Right renal pelvis (tissue), 4 donors: Measurements from ENCODE around the gene MMEL1. TPM values are rescaled to one million over a fixed set of nuclear protein-coding genes. Genes with fewer than 3 reads are reported as not detected.
"Not testable (repeated sequence)": the region's sequence is repeated elsewhere in the genome, so short reads cannot be mapped to it uniquely, and the experiment has no call there.

Source experiments
- DNase-seq, 4 donors: peaks; one replicate each; pipeline ENCODE4 v3.0.0-alpha.2; 2013; ENCODE audit warnings: low read depth in 4 of 4, low spot score in 3 of 4, missing footprints in 1 of 4
- polyA plus RNA-seq, 4 donors: library from polyadenylated mRNA; unstranded; fragments of 120-200 nt; gene quantifications; one replicate each; pipeline ENCODE4 v1.2.1, GENCODE V29; 2013; ENCODE audit not compliant: insufficient read length in 4 of 4

The MMEL1 gene
- polyA plus RNA-seq, 4 donors, result 1.9 to 4.0 (median 3.2) TPM

DNA sequence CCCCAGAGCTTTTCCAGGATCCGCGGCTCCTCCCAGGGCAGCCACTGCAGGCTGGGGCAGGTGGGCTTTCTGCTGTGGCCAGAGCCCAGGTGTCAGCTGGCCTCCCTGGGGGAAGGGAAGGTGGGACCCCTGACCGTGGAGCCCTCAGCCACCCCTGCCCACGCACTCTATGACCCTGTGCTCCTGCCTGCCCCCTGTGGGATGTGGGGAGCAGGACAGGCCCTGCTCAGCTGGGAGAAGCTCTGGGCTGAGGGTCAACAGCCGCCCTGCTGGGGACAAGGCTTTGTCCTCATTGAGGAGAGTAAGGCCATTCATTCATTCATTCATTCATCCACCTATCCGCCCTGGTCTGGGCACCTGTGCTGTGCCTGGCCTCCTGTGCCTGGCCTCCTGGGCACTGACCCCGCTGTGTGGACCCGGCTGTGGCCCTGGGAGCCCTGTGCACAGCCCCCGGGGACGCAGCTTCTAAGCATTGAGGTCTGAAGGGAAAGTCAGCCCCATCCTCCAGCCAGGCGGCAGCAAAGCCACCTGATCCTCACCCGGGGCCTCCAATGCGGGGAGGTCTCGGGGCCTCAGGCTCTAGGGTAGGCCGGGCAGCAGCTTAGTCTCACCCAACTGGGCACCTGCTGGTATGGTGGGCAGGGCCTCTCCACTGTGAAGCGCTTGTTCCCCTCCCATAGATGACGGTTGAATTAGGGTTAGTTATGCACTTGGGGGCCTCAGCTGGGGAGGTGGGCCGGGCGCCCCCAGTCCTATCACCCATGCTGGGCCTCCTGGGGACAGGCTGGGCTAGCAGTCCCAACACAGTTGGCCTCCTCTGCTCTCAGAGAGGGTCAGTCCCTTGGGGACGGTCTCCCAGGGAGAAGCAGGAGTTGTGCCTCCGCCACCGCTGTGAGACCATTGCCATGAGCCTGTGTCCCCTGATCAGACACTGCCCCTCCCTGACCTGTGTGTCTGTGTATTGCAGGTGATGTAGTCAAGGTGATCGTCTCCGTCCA is 70.6 kb downstream of the MMEL1 start:
- no peak for DNase-seq

DNA sequence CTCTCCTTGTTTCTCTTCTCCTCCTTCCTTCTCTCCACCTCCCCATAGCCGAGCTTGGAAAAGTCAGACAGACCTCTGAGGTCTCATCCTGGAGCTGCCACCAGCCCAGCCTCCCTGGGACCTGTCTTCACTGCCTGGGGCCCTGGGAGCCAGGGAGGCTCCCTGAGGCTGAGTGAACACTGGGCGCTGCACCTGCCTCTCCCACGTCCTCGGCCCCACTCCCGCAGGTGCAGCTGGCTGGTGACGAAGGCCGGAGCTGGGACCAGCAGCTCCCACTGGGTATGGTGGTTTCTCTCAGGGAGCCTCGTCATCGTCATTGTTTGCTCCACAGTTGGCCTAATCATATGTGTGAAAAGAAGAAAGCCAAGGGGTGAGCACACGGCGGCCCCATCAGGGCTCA is 71.4 kb downstream of the MMEL1 start:
- no peak for DNase-seq

DNA sequence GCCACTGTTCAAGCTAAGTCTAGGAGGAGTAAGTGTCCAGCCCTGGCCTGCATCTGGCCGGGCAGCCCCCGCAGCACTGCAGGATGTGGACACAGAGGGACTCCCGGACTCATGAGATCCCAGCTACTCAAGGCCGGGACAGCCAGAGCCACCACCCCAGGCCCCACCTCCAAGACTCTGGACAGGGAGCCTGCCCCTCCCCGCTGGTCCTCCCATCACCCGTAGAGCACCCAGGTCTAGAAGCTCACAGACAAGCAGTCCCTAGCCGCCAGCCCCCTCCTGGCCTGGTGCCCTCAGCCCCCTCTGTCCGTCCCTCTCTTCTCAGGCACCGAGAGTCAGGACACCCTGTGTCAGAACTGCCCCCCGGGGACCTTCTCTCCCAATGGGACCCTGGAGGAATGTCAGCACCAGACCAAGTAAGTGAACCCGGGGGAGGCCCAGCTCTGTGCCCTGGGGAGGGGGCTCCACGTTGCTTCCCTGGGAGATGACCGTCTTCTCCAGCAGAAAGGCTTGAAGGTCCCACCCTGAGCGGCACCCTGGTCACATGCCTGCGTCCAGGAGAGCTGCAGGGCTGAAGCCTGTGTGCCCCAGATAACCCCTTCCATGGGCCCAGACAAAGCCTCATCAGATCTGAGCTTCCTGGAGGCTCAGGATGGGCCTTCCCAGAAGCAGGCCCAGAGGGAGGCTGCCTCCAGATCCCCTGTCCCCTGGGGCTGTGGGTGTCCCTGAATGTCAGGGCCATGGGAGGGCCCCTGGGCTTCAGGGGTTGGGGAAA is 72.3 kb downstream of the MMEL1 start:
- no peak for DNase-seq

DNA sequence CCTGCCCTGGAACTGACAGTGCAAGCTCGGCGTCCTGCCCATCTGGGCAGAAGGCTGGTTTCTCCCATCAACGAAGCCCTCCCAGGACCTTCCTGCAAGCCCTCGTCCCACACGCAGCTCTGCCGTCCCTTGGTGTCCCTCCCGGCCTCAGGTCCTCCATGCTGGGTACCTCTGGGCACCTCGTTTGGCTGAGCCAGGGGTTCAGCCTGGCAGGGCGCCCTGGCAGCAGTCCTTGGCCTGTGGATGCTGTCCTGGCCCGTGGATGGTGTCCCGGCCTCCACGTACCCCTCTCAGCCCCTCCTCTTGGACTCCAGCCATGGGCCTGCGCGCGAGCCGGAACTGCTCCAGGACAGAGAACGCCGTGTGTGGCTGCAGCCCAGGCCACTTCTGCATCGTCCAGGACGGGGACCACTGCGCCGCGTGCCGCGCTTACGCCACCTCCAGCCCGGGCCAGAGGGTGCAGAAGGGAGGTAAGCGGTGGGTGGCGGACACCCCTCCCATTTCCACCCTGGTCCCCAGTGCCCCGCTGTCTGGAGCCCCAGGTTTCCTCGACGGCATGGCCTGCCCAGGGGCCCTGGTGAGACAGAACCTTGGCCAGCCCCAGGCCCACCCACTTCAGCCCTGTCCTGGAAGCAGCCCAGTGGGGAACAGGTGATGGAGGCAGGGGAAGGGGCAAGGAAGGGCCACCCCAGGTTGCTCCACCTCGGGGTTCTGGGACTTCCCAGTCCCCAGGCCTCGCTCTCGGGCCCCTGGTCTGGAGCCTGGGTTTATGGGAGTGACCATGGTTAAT is 73.1 kb downstream of the MMEL1 start:
- DNase-seq, result no peak

DNA sequence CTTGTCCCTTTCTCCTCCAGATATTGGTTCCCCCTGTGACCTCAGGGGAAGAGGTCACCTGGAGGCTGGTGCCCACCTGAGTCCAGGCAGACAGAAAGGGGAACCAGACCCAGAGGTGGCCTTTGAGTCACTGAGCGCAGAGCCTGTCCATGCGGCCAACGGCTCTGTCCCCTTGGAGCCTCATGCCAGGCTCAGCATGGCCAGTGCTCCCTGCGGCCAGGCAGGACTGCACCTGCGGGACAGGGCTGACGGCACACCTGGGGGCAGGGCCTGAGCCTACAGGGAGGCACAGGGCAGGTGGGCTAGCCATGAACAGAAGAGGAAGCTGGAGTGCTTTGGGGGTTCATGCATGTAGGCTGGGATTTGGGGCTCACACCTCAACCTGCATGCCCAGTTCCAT is 74.0 kb downstream of the MMEL1 start:
- DNase-seq, result no peak

DNA sequence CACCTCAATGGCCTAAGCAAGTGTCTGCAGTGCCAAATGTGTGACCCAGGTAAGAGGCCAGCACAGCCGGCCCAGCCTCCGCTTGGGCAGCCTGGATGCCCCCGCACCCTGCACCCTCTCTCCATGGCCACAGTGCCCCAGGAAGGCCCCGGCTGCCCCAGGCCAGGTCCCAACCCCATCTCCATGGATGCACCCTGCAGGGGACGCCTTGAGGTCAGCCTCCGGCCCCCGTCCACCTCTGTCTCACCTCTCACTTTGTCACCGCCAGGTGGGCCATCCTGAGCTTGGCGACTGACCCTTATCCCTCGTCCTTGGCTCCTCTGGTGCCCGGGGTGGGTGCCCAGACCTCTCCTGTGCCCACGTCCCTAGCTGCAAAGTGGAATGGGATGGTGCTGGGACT is 74.4 kb downstream of the MMEL1 start:
- no peak for DNase-seq

DNA sequence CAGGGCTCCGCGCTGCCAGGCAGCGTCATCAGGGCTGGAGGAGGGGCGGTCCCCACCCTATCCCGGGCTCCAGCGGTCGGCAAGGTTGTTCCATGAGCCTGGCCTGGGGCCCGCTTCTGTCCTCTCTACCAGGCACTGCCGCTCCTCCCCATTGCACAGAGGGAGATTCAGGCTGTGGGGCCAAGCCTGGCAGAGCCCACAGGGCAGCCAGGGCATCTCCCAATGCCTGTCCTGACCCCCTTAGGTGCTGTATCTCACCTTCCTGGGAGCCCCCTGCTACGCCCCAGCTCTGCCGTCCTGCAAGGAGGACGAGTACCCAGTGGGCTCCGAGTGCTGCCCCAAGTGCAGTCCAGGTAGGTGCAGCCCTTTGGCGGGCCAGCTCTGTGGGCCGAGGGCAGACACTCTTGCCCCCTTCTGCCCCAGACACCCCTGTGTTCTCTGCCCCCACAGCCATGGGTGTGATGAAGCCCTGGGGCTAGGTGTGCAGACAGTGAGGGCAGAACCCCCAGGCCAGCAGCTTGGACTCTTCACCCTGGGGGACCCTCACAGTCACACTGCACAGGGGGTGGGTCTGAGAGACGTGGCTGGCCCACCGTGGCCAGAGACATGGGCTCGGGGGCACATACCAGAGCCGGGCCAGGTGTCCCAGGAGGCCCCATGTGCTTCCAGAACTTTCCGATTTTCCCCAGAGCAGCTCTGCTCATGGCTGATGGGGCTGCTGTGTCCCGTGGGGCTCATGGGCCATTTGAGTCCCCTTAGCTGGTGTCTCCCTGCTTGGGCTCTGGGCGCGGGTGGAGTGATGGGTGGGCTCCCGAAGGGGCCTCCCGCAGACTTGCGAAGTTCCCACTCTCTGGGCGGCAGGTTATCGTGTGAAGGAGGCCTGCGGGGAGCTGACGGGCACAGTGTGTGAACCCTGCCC is 75.1 kb downstream of the MMEL1 start:
- no peak for DNase-seq

DNA sequence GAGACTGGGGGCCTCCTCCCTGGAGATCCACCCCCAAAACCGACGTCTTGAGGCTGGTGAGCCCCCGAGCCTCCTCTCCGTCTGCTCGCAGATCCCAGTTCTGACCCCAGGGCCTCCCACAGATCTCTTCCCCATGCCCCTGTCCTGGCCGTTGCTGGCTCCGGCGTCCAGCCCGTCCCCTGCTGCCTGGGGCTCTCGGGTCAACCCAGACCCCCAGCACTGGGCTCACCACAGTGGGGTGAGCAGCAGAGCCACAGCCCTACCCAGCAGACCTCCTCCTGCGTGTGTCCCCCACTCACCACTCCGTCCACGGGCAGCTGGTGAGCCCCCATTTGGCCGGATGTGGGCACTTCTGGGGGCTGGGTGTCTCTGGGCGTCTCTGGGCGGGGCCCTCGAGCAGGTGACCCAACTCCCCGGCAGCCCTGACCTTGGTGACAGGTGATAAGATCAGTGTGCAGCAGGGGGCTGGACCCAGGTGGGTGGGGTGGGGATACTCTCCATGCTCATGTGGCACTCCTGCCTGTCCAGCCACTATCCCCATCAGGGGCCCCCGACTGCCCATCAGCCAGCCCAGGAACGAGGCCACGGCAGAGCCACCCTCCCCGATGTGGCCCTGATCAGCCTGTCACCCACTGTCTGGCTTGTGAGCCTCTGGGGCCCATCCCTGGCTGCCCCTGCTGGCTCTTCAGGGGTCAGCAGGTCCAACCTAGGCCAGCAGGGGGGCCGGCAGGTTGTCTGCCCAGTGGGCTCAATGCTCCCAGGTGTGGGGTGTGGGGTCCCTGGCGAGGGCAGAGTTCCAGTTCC is 75.9 kb downstream of the MMEL1 start:
- no peak for DNase-seq

DNA sequence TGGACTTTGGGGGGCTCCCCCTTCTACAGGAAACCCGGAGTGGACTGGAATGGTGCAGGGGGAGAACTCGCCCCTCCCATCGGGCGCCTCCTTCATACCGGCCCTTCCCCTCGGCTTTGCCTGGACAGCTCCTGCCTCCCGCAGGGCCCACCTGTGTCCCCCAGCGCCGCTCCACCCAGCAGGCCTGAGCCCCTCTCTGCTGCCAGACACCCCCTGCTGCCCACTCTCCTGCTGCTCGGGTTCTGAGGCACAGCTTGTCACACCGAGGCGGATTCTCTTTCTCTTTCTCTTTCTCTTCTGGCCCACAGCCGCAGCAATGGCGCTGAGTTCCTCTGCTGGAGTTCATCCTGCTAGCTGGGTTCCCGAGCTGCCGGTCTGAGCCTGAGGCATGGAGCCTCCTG is 76.5 kb downstream of the MMEL1 start, which contains the start of gene TNFRSF14:
Gene TNFRSF14 (plus strand): TSS at position 95 of the 401 bp plus-strand sequence. CDS start 294 bp downstream, at position 389.
- DNase-seq, result no peak

DNA sequence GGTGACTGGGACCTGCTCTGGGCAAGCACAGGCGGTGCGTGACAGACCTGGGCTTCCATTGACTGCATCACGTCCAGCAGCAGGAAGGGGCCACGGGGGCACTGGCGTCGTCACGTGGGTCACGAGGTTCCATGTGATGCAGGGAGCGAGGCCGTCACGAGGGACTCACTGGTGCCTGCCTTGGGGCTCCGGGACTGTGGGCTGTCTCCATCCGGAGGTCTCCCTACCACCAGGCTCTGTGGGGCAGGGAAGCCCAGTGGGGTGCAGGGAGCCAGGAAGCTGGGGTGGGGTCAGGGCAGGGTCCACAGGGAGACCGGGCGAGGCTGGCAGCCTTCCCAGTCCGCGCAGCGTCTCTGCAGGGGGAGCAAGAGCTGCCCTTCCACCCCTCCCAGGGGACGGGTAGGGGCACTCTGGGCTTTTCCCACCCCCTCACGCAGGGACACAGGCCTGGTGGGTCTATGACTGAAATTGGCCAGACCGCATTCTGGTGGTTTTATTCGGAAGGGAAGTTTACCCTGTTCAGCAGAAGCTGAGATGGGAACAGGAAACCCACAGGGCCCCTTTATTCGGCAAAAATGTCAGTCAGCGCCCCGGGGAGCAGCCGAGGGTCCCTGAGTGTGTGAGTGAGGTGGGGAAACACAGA is 77.1 kb downstream of the MMEL1 start:
- no peak for DNase-seq

DNA sequence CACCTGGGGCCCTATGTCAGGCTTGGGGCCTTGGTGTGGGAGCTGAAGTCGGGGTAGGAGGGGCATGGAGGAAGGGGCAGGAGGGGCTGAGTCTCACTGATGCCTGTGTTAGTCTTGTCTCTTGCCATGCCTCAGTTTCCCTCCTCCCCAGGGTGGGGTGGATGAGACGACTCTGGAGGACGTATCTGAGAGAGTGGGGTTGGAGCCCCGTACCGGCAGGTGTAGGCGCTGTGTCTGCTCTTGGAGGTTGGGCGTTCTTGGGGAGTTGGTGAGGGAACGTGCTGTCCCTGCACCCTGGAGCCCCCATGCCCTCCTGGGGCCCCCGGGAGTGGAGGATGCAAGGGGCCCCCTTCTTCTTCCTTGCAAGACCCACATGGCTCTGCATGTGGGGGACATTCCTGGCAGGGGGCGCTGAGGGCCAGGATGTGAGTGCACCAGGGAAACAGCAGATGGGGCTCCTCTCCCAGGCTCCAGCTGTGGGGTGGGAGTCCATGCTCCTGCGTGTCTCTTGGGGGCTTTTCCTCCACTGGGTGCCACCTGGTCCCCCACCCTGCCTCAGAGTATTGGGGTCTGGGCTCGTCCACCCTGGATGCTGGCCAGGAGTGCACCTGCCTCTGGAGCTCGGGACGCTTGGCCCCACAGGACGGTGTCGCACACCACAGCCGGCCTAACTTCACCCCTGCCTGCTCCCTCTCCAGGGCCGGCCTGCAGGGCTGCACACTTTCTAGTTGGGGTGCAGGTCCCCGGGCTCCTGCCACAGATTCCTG is 78.0 kb downstream of the MMEL1 start:
- DNase-seq, result no peak

DNA sequence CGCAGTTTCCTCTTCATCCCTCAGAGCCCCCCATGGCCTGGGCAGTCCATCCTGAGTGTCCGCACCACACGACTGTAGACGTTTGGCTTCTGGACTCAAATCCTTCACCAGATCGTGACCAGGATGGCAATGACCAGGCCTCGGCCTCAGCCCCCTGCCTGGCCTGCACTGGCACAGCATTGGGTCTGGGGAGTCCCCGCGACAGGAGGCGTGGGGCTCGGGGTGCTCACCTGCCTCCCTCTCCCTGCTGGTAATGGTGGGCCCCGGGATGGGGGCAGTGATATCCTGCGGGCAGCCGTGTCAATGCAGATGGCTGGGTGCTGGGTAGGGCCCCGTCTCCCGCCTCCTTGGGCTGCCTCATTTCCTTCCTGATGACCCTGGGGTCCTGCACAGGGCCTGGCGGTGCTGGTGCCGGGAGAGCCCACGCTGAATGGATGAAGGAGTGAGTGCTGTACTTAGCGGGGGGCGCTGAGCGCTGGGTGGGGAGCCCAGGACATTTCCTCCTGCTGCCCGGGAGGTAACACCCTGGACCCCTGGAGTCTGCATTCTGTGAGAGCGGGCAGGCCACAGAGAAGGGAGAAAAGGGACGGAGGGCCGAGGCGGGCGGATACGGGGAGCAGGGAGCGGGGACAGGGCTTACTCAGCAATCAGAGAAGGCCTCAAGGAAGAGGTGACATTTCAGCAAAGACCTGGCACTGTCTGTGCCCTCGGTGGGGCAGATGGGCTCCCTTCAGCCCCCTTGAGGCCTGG is 78.8 kb downstream of the MMEL1 start:
- no peak for DNase-seq

DNA sequence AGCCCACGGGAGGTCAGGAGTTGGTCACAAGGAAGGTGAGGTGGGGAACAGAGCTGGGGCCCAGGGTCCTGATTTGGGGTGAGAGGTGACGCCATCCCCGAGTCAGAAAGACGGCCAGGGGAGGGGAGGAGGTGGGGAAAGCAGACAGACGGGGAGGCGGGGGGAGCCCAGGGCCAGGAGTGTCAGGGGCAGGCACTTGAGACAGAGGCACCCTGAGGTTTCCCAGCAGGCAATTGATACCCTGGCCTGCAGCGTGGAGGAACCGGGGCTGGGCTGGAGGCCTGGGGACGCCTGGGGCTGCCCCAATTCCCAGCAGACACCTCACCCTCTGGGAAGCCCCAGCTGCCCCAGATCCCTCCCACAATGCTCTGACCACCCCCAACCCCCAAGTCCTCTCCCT is 79.7 kb downstream of the MMEL1 start:
- not testable (repeated sequence) for DNase-seq

DNA sequence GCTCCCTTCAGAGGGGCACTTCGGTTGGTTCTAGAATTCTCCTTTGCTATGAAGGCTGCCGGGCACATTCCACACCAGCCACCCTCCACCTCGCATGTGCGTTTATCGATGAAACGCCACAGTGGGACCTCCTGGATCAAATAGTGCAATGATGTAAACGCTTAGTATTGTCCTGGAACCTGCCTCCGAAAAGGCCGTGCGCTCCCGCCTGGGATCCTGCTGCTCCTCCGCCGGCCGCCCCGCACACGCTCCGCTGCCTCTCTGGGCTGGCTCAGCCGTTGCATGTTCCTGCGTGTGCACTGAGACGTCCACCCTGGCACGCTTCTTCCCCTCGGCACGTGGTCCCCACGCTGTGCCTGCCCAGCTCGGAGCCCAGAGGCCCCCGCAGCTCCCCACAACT is 80.6 kb downstream of the MMEL1 start:
- DNase-seq, result no peak

DNA sequence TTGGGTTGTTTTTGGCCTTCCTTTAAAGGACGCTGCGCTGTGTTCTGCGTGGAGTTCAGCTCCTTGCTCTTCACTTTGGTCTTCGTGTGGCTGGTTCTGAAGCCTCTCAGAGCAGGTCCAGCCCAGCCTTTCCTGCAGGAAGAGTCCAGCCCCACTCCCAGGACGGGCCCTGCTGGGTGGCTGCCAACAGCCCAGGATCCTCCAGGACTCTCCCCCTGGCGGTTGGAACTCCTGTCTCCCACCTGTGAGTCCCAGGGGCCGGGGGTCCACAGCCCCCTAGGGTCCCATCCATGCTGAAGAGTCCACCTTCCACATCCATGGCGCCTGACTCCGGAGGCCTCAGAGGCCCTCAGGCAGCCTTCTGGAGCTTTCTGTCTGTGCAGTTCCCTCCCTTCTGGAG is 81.3 kb downstream of the MMEL1 start:
- DNase-seq, result not testable (repeated sequence)

DNA sequence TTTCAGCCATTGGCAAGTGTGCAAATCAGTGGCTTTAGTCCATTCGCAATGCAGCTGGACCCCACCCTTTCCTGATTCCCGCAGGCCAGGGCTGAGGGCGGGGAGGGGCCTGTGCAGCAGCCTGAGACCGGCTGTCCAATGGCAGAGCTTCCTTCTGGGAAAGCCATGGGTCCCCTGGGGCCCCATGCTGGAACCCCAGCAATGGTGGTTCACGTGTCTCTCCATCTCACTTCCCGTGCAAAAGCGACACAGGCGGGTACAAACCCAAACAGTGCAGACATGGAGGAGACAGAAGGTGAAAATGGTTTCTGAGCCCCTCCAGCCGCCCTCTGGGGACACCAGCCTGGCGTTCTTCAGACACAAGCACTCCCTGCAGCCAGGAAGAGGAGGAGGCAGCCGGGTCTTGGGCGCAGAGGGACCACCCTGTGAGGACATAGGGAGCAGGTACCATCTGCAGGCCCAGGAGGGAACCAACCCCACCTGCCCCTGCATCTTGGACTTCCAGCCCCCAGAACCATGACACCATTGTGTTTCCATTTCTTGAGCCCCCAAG is 82.4 kb downstream of the MMEL1 start:
- DNase-seq, result not testable (repeated sequence)
